HG03469 (cell line): ENCODE results near the gene FUNDC2.
"Not testable (repeated sequence)": the region's sequence is repeated elsewhere in the genome, so short reads cannot be mapped to it uniquely, and the experiment has no call there.

Experiments
- ATAC-seq: cut with Tn5 transposase; IDR thresholded peaks from one replicate; pipeline ENCODE4 v1.9.1; 2021; ENCODE audit warnings: mild to moderate bottlenecking, moderate library complexity, moderate number of reproducible peaks; ENCODE audit not compliant: unreplicated experiment

The FUNDC2 gene, protein sequence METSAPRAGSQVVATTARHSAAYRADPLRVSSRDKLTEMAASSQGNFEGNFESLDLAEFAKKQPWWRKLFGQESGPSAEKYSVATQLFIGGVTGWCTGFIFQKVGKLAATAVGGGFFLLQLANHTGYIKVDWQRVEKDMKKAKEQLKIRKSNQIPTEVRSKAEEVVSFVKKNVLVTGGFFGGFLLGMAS

DNA sequence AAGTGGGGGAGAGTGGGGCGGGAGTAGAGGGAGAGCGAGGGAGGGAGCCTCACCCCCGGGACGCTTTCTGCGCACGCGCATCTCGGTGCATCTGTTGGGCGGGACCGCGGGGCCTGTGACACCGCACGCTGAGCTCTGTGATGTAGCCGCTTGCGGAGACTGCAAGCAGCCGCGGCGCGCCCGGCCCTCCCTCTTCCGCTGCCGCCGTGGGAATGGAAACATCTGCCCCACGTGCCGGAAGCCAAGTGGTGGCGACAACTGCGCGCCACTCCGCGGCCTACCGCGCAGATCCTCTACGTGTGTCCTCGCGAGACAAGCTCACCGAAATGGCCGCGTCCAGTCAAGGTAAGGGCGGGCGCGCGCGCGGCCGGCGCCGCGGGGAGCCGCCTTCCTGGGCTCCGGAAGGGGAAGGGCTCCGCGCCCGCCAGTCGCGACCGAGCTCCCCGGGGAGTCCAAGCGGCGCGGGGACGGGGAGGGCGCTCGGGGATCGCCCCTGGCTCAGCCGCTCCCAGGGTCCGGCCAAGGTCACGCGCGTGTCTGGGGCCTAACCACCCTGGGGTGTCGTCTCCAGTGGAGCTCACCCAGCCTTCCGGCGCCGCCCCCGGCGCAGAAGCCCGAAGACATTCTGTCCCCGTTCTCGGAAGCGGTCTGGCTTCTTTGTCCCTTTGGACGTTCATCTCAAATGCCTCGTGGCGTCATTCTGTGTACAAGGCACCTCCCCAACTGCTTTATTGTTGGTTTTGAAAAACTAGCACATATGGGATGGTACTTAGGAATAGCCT lies at the start of gene FUNDC2:
Gene FUNDC2, plus strand, starts transcription at position 118 of the 782 bp plus-strand sequence. Its CDS starts 95 bp downstream, at position 213.
- peak; percentile 83 for ATAC-seq

- no peak for ATAC-seq
Measured at GRCh38 chrX:154979629-154980028, 47.0 kb upstream of the FUNDC2 start.

DNA sequence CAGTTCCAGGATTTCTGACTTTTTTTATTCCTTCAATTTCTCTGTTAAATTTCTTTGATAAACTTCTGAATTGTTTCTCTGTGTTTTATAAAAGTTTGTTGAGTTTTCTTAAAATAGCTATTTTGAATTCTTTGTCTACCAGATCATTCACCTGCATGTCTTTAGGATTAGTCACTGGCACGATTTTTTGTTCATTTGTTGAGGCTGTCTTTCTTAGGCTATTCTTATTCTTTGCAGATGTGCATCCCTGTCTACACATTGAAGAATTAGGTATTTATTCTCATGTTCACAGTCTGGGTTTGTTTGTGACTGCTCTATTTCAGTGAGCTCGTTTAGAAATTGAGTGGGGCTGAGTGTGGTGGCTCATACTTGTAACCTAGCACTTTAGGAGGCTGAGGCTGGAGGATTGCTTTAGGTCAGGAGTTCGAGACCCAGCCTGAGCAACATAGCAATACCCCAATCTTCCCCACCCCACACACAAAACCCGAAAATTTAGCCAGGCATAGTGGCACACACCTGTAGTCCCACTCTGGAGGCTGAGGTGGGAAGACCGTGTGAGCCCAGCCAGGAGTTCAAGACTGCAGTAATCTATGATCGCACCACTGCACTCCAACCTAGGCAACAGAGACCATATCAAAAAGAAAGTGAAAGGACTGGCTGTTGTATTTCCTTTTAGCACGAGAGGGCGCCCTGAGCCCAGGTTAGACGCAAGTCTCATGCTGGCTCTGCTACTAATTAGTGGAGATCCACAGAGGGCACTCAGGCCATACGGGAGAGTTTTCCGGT lies 46.1 kb upstream of the FUNDC2 start:
- peak; percentile 78 for ATAC-seq

- ATAC-seq, result peak; percentile 5
Measured at GRCh38 chrX:154981116-154981411, 45.6 kb upstream of the FUNDC2 start.

GRCh38 chrX:154986826-154987575 lies 39.6 kb upstream of the FUNDC2 start:
- no peak for ATAC-seq

- no peak for ATAC-seq
Measured at GRCh38 chrX:154987940-154988339, 38.7 kb upstream of the FUNDC2 start.

GRCh38 chrX:154988719-154989118 lies 37.9 kb upstream of the FUNDC2 start:
- ATAC-seq, result no peak

DNA sequence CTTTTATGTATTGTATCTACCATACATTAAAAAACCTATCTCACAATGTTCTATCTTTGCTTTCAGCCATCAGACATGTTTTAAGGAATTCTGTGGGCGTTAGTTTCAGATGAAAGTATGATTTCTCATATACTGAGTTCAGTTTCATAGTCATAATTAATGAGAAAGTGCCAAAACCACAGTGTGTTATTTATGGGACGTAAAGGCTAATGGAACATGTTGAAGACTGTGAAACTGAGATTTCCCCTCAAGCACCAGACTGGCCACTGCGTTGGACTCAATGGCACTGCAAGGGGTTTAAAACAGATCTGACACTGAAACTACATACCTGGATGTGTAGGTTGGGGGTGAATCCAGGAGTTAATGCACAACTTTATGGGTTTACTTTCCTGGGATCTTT lies 36.1 kb upstream of the FUNDC2 start:
- ATAC-seq, result peak; percentile 48

GRCh38 chrX:154991039-154991438 lies 35.6 kb upstream of the FUNDC2 start:
- ATAC-seq, result no peak

DNA sequence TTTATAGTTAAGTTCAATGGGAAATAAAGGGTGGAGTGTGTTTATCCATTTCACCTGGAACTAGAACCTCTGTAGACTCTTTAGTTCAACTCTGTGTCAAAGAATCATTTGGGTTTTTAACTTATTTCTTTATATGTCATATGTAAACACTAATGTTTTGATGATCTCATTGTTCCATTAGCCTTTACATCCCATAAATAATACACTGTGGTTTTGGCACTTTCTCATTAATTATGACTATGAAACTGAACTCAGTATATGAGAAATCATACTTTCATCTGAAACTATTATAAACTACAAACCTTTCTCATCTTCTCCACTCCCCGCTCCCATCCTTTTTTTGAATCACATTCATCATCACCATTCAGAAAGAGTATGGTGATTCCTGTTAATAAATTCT lies 35.2 kb upstream of the FUNDC2 start:
- ATAC-seq, result no peak

GRCh38 chrX:154998204-154998880 lies 28.3 kb upstream of the FUNDC2 start:
- no peak for ATAC-seq

DNA sequence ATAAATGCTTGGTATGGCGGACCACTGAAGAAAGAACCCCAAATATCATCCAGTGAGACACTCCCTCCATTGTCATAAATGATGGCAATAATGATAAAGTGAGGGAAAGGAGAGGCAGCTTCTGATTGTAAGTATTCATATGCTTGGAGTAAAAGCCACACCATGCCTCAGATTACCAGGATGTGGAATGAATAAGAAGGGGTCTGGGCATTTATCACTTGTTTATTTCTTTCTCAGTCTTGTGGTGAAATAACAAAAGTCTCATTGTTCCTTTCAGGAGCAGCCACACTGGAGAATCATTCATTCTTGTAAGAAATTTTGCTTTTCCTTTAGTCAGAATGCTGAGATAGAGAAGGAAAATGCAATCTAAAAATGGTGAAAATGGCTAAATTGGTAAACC lies 25.8 kb upstream of the FUNDC2 start:
- ATAC-seq, result no peak

- ATAC-seq, result no peak
Measured at GRCh38 chrX:155001873-155002272, 24.8 kb upstream of the FUNDC2 start.

- ATAC-seq, result no peak
Measured at GRCh38 chrX:155005190-155005589, 21.5 kb upstream of the FUNDC2 start.

GRCh38 chrX:155006379-155006778 lies 20.3 kb upstream of the FUNDC2 start:
- ATAC-seq, result not testable (repeated sequence)

GRCh38 chrX:155006913-155007671 lies 19.6 kb upstream of the FUNDC2 start:
- not testable (repeated sequence) for ATAC-seq

DNA sequence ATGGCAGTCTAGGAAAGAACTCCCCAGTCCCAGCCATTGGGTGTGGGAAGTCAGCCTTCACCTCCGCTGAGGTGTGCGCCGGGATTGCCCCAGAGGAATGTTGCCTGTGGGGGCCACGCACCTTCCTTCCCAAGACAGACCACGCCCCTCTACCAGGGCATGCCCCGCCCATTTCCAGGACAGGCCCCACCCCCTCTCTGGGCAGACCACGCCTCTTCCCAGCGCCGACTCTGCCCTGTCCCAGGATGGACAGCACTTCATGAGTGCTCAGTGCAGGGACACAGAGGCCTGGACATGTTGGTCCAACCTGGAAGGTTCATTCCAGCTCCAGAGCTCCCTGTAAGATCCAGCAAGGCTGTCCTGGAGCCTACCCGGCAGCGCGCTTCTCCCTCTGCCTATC lies 18.1 kb upstream of the FUNDC2 start:
- ATAC-seq, result not testable (repeated sequence)

DNA sequence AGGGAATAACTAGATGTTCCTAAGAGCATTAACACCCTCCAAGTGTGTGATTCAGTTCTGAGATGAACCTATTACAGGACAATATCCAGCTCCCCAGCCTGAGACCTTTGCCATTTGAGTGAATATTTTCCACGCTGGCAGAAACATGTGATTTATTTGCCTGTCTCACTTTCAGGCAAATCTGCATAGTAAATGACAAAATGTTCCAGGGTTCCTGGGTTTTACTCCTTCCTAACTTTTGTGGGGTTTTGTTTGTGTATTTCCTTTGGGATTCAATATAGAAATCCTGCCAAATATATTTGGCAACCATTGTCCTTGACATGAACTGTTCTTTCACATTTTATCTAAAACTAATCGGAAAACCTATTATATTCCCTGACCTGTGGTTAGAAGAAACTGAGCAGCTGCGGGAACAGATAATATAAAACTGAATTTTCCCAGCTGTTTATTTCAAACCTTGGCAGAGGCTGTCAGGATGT lies 16.6 kb upstream of the FUNDC2 start:
- no peak for ATAC-seq

GRCh38 chrX:155020591-155020990 lies 6.1 kb upstream of the FUNDC2 start:
- no peak for ATAC-seq

DNA sequence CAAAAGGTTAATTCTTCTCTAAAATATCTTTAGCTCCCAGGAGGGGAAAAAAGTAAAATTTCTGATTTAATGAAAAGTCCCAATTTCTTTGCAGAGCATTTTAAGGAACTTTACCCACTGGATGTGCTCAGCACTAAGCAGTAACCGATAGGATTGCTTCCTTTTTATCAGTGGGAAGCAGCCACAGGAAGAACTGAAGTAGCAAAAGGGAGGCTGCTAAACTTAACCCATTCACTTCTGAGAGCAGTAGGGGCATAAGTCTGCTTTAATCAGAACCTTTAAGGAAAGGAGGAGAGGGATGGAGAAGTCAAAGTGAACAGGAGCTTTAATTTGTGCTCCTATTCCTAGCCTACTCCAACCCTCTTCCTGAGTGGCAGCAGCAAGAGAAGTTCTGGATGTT lies 4.1 kb upstream of the FUNDC2 start, which contains the start of gene F8:
Gene F8, minus strand, starts transcription at position 139 of the 400 bp plus-strand sequence. CDS start 171 bp downstream, outside the sequence.
- ATAC-seq, result no peak
